ENCODE results near the gene RNF150. TPM values are rescaled to one million over a fixed set of nuclear protein-coding genes. Genes with fewer than 3 reads are reported as not detected.

Gene RNF150
- total and polyA plus RNA-seq, 2 of the 4 experiments (the other 2 are of a cell fraction): 6.2 to 18.1 TPM

DNA sequence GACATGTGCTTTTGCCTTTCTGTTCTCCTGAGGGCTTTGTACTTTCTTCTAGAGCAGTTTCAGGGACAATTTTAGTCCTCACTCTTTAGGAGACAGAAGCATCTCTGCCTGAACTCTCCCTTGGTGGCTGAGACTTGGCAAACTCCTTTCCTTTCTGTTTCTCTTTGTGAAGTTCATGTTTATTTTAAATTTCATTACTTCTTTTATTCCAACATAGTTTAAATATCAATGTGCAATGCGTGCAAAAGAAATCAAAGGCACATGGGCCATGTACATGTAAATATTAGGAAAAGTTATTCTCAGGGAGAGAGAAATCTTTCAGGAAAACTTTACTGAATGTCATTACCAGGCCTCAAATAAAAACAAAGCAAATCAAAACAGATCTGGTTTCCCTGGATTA, 177.6 kb downstream of the RNF150 start:
- in situ Hi-C loops (cut with MboI; ENCODE audit: low sequenced_read_pairs): no loop called here
- Histone ChIP-seq H2BK20ac (ENCODE audit: low read depth, low read length) (no peak overlapping the region), H3K27ac (ENCODE audit: insufficient read depth, low read length) (peak overlapping the region; percentile 67; the same call in 1 of the 2 replicates), H3K9ac (ENCODE audit: low read depth, low read length) (no peak overlapping the region), H3K4ac (ENCODE audit: low read depth, low read length) (no peak overlapping the region), H3K4me1 (ENCODE audit: control insufficient read depth, insufficient read depth, low read length) (peaks cover 5% of the 10 kb centered on the region), H3K27me3 (ENCODE audit: control insufficient read depth, insufficient read depth, low read length) (no peaks in the 10 kb centered on the region), H3K4me2 (ENCODE audit: low read depth, low read length) (peak overlapping the region; percentile 77), H2AFZ (replicated peaks; ENCODE audit: low read length, poor library complexity) (no peak overlapping the region), H2BK120ac (ENCODE audit: low read depth, low read length) (no peak overlapping the region), H3K36me3 (ENCODE audit: control insufficient read depth, insufficient read depth, low read length) (no peaks in the 10 kb centered on the region), H3K9me3 (ENCODE audit: control insufficient read depth, insufficient read depth, low read length) (no peaks in the 10 kb centered on the region), H3K23ac (ENCODE audit: low read depth, low read length) (no peak overlapping the region), H2AK5ac (ENCODE audit: low read depth, low read length) (no peak overlapping the region), H2AK9ac (replicated peaks; ENCODE audit: low read depth, low read length, poor library complexity) (no peak overlapping the region), H4K5ac (ENCODE audit: low read depth, low read length) (peak overlapping the region; percentile 44; the same call in 1 of the 2 replicates), H3K4me3 (ENCODE audit: insufficient read depth, low read depth, low read length) (no peak overlapping the region), H3K9me1 (ENCODE audit: insufficient read depth, low read length) (no peaks in the 10 kb centered on the region), H3K14ac (replicated peaks; ENCODE audit: low read depth, low read length) (no peak overlapping the region), H2BK5ac (ENCODE audit: low read depth, low read length, poor library complexity, severe bottlenecking) (no peak overlapping the region), H2BK15ac (ENCODE audit: low read depth, low read length) (no peak overlapping the region), H3K79me1 (ENCODE audit: low read depth in 1 of 2, low read length in 2 of 2) (no peaks in the 10 kb centered on the region), H4K20me1 (ENCODE audit: insufficient read depth, low read length) (no peaks in the 10 kb centered on the region), H3K56ac (ENCODE audit: extremely low read depth, insufficient read depth, low read length) (no peak overlapping the region), H4K8ac (ENCODE audit: low read depth in 2 of 2, low read length in 2 of 2) (no peak overlapping the region), H3K18ac (ENCODE audit: low read depth, low read length) (peak overlapping the region; percentile 88), H4K91ac (ENCODE audit: insufficient read depth, low read depth, low read length) (no peak overlapping the region)
- intact Hi-C loops (cut with micrococcal nuclease): no loop called here
- ChIA-PET CTCF (no interaction called here), POLR2A (ENCODE audit: unreplicated experiment) (no interaction called here)
- TF ChIP-seq NFE2L2 (IDR thresholded peaks at IDR 0.05; ENCODE audit: low read depth, low read length): no peak
- TF ChIP-seq, protein P1, sequence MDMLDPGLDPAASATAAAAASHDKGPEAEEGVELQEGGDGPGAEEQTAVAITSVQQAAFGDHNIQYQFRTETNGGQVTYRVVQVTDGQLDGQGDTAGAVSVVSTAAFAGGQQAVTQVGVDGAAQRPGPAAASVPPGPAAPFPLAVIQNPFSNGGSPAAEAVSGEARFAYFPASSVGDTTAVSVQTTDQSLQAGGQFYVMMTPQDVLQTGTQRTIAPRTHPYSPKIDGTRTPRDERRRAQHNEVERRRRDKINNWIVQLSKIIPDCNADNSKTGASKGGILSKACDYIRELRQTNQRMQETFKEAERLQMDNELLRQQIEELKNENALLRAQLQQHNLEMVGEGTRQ (IDR thresholded peaks at IDR 0.05; ENCODE audit: low read depth, low read length): no peak
- TF ChIP-seq MAFK (IDR thresholded peaks at IDR 0.05; ENCODE audit: low read depth, low read length): no peak
- no peak for TF ChIP-seq BHLHE40 (IDR thresholded peaks at IDR 0.05; ENCODE audit: low read depth, low read length)
- no peak for TF ChIP-seq CEBPB (IDR thresholded peaks at IDR 0.05; ENCODE audit: low read depth, low read length)
- TF ChIP-seq, protein P2, sequence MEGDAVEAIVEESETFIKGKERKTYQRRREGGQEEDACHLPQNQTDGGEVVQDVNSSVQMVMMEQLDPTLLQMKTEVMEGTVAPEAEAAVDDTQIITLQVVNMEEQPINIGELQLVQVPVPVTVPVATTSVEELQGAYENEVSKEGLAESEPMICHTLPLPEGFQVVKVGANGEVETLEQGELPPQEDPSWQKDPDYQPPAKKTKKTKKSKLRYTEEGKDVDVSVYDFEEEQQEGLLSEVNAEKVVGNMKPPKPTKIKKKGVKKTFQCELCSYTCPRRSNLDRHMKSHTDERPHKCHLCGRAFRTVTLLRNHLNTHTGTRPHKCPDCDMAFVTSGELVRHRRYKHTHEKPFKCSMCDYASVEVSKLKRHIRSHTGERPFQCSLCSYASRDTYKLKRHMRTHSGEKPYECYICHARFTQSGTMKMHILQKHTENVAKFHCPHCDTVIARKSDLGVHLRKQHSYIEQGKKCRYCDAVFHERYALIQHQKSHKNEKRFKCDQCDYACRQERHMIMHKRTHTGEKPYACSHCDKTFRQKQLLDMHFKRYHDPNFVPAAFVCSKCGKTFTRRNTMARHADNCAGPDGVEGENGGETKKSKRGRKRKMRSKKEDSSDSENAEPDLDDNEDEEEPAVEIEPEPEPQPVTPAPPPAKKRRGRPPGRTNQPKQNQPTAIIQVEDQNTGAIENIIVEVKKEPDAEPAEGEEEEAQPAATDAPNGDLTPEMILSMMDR (conservative IDR thresholded peaks at IDR 0.05; ENCODE audit: low read depth, low read length): no peak
- TF ChIP-seq, protein P3, sequence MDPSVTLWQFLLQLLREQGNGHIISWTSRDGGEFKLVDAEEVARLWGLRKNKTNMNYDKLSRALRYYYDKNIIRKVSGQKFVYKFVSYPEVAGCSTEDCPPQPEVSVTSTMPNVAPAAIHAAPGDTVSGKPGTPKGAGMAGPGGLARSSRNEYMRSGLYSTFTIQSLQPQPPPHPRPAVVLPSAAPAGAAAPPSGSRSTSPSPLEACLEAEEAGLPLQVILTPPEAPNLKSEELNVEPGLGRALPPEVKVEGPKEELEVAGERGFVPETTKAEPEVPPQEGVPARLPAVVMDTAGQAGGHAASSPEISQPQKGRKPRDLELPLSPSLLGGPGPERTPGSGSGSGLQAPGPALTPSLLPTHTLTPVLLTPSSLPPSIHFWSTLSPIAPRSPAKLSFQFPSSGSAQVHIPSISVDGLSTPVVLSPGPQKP (IDR thresholded peaks at IDR 0.05; ENCODE audit: borderline replicate concordance, low read depth, low read length): no peak
- TF ChIP-seq MXI1 (IDR thresholded peaks at IDR 0.05; ENCODE audit: borderline replicate concordance, low read depth, low read length): no peak
- dilution Hi-C loops (cut with HindIII; ENCODE audit: low sequenced_read_pairs, unreplicated experiment): no loop called here
- DNase-seq: peak; percentile 43
- ATAC-seq (ENCODE audit: low read depth): peak; percentile 77
- no TSS peak for BruUV-seq (replicated peaks)
- WGBS, 2 experiments (ENCODE audit: extremely low coverage in 2 of 2, insufficient read length in 1 of 2): no CpG with 5 or more reads among the region's 1 CpG
